Left kidney (tissue), 2 donors: ENCODE data around the gene GRID1. TPM values are rescaled to one million over a fixed set of nuclear protein-coding genes. Genes with fewer than 3 reads are reported as not detected.
"Not testable (repeated sequence)": the region's sequence is repeated elsewhere in the genome, so short reads cannot be mapped to it uniquely, and the experiment has no call there.

Experiments
- DNase-seq: peaks from one replicate; pipeline ENCODE4 v3.0.0-alpha.2; 2013
- polyA plus RNA-seq: library from polyadenylated mRNA; unstranded; fragments of 120-200 nt; gene quantifications from one replicate; pipeline ENCODE4 v1.2.1, GENCODE V29; 2013; ENCODE audit not compliant: insufficient read length

The GRID1 gene
- polyA plus RNA-seq, 1 donor, result 1.1 TPM

DNA sequence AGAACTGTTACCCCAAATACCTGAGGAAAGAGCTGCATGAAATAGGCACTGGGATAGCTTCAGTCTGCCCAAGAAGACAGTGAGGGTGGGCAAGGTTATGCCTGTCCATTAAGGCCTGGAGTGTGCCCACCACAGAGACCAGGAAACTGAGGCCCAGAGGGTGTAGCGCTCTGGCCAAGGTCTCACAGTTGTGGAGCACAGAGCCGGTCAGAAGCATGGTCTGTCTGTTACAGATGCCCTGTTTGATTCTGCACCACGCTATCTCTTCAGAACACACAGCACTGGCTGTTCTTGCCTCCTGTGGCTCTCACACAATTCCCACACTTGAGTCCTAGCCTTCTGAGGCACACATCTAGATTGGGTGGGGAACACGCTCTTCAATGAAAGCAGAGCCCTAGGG is 261.4 kb downstream of the GRID1 start:
- DNase-seq, result no peak

DNA sequence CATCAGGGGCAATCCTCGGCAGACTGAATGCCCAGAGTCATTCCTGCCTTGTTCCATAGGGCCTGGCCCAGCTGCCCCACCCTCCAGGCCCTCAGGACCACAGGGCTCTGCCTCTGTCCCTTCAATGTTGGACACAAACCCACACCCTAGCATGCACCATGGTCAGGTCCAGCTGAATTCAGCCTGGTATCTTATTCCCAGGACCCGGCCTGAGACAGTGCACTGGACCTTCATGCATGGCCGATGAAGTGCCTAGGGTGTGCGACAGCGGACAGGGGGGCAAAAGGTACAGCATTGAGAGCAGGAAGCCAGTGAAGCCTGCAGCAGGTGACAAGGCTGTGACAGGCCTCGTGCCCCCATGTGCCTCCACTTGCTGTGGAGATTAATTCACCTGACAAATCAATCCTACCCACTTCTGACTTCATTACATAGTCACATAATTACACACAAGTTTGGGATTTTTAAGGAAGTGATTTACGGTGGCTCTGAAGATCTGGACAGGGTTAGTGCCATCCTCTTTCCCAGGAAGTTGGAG is 261.9 kb downstream of the GRID1 start:
- DNase-seq, result no peak

DNA sequence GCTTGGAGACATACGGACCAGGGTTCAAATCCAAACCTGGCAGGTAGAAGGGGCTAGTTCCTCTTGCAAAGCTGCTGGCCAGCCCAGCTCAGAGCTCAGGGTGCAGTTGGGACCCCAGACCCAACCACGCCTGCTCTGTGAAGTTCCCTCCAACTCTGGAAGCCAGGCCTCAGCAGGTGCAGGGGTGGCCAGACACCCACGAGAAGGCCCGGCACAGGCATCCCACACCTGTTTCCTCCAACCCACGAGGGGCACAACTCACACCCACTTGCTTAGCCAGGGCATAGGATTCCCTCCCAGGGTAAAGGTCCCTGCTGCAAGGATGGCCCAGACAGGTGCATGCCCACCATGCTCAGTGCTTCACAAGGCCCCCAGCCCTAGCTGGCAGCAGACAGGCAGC is 262.4 kb downstream of the GRID1 start:
- DNase-seq, result no peak

DNA sequence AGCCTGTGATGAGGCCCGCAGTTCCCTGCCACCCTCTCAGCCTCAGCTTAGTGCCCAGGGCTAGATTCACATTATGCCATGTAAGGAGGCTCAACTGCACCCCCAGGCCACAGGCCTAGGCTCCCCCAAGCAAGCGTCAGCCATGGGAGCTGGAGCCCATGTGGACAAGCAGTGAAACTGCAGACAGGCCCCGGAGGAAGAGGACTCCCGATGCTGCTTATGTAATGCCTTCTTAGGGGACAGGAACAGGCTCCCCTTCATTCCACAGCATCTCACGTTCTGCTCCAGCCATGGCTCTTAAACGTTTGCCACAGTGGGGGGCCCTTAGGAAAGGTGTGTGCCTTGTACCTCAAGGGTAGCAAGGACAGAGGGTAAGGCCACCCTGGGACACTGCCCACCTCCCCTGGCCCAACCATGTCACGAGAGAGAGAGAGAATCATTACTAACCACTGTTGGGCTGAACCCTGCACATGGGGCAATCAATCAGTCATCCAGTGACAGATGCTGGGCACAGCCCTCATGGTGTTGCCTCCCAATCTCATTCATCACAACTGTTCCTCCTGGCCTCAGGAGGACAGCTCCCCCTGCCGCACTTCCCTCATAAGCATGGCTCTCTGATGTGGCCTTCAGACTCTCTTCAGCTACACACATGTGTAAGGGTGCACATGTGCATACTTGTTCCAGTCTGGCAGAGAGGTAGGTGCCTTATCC is 263.0 kb downstream of the GRID1 start:
- peak; percentile 3 for DNase-seq

GRCh38 chr10:86102451-86102850 is 264.1 kb downstream of the GRID1 start:
- no peak for DNase-seq

DNA sequence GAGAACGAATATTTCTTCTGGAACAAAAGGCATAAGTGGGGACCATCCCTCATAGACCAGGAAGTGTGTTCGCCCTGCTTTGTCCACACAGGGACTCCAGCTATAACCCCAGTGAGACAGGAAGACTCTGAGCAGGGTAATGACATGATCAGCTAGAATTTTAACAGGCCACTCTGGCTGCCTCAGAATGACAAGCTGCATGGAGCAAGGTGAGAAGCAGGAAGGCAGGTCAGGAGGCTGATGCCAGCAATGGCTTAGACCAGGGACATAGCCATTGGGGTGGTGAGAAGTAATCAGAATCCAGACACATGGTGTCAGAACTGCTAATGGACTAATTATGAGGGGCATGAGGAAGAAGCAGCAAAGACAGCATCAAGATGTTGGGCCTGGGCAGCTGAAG is 264.6 kb downstream of the GRID1 start:
- DNase-seq, result no peak

DNA sequence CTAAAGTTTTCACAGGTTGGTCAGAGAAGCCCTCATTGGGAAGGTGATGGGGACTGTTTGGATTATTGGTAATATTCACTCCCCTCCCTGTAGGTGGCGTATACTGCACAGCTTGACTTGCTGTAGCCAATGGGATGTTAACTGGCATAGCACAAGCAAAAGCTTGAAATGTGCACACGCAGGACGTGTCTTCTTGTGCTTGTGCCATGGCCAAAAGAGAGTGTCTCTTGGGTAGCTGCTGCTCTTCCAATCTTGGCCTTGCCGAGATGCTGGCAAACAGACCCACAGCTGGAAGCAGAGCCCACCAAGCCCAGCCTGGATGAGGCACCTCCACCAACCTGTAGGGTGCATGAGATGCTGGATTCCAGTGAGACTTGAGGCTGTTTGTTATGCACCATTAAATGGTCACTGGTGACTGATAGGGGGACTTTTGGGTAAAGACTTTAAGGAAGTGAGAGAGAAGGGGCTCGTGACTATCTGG is 266.0 kb downstream of the GRID1 start:
- no peak for DNase-seq

- no peak for DNase-seq
Measured at GRCh38 chr10:86099542-86100334, 266.9 kb downstream of the GRID1 start.

DNA sequence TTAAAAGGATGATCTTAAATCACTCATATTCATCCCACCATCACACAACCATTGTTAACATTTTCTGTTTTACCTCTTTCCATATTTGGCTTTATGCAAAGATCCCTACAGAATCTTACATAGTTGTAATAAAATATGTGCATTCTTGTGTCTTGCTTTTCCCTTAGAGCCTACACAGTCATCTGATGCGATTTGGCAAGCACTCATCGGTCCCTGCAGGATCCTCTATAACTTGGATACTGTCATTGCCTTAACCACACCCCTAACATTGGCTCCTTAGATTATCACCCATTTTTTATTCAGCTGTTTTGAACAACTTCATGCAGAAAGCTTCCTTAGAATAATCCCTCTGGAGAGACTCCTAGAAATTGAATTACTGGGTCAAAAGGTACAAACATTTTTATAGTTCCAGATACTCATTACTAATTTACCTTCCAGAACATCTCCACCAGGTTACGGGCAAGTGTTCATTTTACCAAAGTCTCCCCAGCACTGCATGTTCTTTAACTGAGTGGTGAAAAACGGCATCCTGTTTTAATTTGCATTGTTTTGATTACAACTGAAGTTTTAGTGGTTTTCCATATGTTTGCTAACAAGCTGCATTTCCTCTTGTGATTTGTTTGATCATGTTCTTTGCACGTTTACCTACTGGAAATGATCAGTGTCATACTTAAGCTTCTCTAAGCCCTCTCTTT is 268.3 kb downstream of the GRID1 start:
- no peak for DNase-seq

DNA sequence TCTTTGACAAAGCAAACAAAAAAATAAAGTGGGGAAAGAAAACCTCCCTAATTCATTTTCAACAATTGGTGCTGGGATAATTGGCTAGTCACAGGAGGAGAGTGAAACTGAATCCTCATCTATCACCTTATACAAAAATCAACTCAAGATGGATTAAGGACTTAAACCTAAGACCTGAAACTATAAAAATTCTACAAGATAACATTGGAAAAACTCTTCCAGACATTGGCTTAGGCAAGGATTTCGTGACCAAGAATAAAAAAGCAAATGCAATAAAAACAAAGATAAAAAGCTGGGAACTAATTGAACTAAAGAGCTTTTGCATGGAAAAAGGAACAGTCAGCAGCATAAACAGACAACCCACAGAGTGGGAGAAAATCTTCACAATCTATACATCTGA is 271.5 kb downstream of the GRID1 start:
- DNase-seq, result not testable (repeated sequence)

DNA sequence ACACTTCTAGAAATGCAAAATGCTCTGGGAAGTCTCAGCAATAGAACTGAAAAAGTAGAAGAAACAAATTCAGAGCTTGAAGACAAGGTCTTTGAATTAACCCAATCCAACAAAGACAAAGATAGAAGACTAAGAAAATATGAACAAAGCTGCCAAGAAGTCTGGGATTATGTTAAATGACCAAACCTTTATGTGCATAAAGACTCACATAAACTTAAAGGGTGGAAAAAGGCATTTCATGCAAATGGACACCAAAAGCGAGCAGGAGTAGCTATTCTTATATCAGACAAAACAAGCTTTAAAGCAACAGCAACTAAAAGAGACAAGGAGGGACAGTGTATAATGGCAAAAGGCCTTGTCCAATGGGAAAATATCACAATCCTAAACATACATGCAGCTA is 274.3 kb downstream of the GRID1 start:
- not testable (repeated sequence) for DNase-seq

- peak; percentile 10 for DNase-seq
Measured at GRCh38 chr10:86091216-86091615, 275.4 kb downstream of the GRID1 start.

- DNase-seq, result no peak
Measured at GRCh38 chr10:86090807-86091206, 275.8 kb downstream of the GRID1 start.

- no peak for DNase-seq
Measured at GRCh38 chr10:86087716-86088115, 278.9 kb downstream of the GRID1 start.

- DNase-seq, result no peak
Measured at GRCh38 chr10:86086418-86086817, 280.2 kb downstream of the GRID1 start.

- no peak for DNase-seq
Measured at GRCh38 chr10:86085686-86086085, 280.9 kb downstream of the GRID1 start.

GRCh38 chr10:86085136-86085535 is 281.5 kb downstream of the GRID1 start:
- DNase-seq, result no peak

DNA sequence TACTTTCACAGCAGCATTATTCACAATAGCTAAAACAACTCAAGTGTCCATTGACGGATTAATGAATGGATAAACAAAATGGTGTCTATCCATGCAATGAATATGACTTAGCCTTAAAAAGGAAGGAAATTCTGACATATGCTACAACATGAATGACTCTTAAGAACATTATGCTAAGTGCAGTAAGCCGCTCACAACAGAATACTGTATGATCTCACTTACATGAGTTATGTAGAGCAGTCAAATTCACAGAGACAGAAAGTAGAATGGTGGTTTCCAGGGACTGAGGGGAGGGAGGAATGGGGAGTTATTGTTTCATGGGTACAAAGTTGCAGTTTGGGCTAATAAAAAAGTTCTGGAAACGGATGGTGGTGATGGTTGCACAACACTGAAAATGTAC is 282.0 kb downstream of the GRID1 start:
- no peak for DNase-seq

DNA sequence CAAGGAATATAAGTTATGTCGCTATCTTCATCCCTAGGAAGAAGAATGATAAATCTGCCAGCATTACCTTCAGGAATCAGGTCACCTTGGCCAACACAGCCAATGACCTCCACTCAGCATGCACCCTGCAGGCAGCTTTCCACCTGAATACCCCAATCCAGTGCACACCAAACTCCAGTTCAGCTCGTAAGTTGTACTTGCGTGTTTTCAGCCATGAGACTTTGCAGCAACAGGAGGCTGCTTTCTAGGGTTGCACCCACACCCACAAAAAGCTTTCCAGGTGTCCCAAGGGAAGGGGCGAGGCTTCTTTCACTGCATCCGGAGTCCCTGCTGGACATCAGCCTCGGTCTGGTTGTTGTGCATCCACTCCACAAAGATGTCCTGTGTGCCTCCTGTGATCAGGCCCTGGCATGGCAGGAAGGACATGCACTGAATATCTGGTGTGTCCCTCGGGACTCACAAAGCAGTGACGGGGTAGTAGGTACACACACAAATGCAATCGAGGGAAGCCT is 282.9 kb downstream of the GRID1 start:
- no peak for DNase-seq

DNA sequence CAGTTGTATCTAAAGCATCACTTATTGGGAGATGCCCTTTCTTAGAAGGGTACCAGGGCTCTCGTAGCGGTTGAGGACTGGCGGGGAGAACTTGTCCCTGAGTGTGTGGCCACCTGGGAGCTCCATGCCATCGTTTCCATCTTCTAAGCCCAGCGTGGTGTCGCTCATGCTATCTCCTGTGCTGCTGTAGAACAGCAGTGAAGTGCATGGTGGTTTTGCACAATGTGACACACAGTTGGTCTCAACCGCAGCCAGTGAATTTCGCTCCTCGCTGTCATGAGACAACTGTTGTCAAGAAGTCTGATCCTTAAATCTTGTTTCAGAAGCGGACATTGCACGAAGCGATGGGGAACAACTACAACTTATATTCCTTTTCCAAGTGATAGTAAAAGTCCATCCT is 283.4 kb downstream of the GRID1 start:
- no peak for DNase-seq

DNA sequence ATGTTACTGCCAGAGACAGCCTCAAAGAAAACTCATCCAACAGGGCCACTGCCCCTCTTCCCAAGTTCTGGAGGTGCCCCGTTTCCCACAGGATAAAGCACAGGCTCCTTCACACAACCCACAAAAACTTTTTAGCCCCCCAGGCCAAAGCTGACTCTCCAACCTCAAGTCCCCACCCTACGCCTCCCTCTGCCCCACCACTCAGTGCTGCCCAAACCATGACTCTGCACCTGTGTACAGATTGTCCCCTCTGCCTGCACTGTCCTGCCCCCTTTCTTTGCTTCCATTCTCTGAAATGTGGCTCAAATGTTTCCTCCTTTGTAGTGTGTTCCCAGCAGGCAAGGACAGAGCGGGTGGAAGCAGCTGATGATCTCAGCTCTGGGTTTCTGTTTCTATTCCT is 284.0 kb downstream of the GRID1 start:
- no peak for DNase-seq

DNA sequence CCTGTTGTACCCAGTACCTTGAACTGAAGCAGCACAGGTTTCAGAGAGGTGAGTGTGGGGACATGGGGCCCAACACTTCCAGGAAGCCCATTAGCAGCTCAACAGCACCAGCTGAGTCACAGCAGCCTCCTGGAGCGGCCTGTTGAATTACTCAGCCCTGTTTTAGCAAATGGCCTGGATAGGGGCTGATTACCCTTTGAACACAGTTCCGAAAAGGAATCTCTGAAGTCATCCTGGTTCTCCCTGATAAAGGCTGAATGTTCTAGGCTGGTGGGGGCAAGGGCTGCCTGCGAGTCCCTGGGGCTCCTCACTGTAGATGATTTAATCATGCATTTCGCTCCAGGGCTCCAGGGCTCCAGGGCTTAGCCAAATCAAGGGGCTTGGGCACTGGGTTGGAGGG is 287.5 kb downstream of the GRID1 start:
- DNase-seq, result no peak

DNA sequence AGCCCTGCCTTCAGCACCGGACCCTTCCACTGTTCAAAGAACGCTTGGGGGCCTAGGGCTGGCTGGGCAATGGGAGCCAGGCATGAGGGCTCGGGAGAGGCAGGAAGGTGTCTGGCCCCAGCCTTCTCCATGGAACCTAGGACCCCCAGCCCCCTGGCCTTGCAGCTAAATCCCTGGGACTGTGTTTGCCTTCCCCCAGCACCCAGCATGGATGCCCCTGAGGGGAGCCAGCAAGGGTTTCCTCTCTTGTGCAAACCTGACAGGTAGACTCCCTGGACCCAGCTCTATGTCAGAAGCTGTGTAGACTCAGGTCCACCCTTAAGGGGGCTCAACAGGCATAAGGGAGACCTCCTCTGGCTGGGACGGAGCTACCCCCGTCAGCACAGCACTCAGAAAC is 288.0 kb downstream of the GRID1 start:
- DNase-seq, result no peak
